IPS-18a (cell line): ENCODE measurements around the gene TXN2.
"Not testable (repeated sequence)": the region's sequence is repeated elsewhere in the genome, so short reads cannot be mapped to it uniquely, and the experiment has no call there.

Source experiments
- H3K27ac ChIP-seq: one replicate; pipeline ENCODE4 v1.5.1; 2013; ENCODE audit warnings: low read length
- H3K27me3 ChIP-seq: one replicate; pipeline ENCODE4 v1.6.1; 2013; ENCODE audit warnings: mild to moderate bottlenecking, low read length; ENCODE audit not compliant: control insufficient read depth, insufficient read depth
- H3K36me3 ChIP-seq: one replicate; pipeline ENCODE4 v1.6.1; 2013; ENCODE audit warnings: low read depth, low read length; ENCODE audit not compliant: control insufficient read depth
- H3K4me1 ChIP-seq: one replicate; pipeline ENCODE4 v1.6.1; 2013; ENCODE audit warnings: low read depth, low read length; ENCODE audit not compliant: control insufficient read depth
- H3K4me3 ChIP-seq: one replicate; pipeline ENCODE4 v1.5.1; 2013; ENCODE audit warnings: low read length
- H3K9ac ChIP-seq: one replicate; pipeline ENCODE4 v1.6.1; 2013; ENCODE audit warnings: mild to moderate bottlenecking, low read length, moderate library complexity
- H3K9me3 ChIP-seq: one replicate; pipeline ENCODE4 v1.6.1; 2013; ENCODE audit warnings: low read depth, low read length; ENCODE audit not compliant: control insufficient read depth

The TXN2 gene

GRCh38 chr22:36452250-36452977 is 29.0 kb downstream of the TXN2 start:
- Histone ChIP-seq H3K9ac (no peak overlapping the region), H3K27me3 (no peaks in the 10 kb centered on the region), H3K9me3 (no peaks in the 10 kb centered on the region), H3K4me1 (peaks cover 8% of the 10 kb centered on the region), H3K36me3 (no peaks in the 10 kb centered on the region), H3K27ac (no peak overlapping the region), H3K4me3 (no peak overlapping the region)

- not testable (repeated sequence) for H3K4me1 ChIP-seq, H3K9ac ChIP-seq, H3K36me3 ChIP-seq, H3K27ac ChIP-seq, H3K4me3 ChIP-seq, H3K27me3 ChIP-seq, H3K9me3 ChIP-seq
Measured at GRCh38 chr22:36450923-36451322, 30.5 kb downstream of the TXN2 start.

- Histone ChIP-seq H3K27me3 (no peaks in the 10 kb centered on the region), H3K4me1 (peaks cover 3% of the 10 kb centered on the region), H3K9me3 (no peaks in the 10 kb centered on the region), H3K4me3 (no peak overlapping the region), H3K9ac (no peak overlapping the region), H3K27ac (no peak overlapping the region), H3K36me3 (no peaks in the 10 kb centered on the region)
Measured at GRCh38 chr22:36449596-36450175, 31.8 kb downstream of the TXN2 start.

- Histone ChIP-seq H3K27ac (no peak overlapping the region), H3K4me1 (peaks cover 3% of the 10 kb centered on the region), H3K4me3 (no peak overlapping the region), H3K9me3 (no peaks in the 10 kb centered on the region), H3K36me3 (no peaks in the 10 kb centered on the region), H3K9ac (no peak overlapping the region), H3K27me3 (no peaks in the 10 kb centered on the region)
Measured at GRCh38 chr22:36447632-36448031, 33.8 kb downstream of the TXN2 start.

- no peaks in the 10 kb centered on the region for H3K4me1 ChIP-seq
- H3K27ac ChIP-seq, result no peak overlapping the region
Measured at GRCh38 chr22:36445158-36445668, 36.2 kb downstream of the TXN2 start.

GRCh38 chr22:36443198-36443770 is 38.2 kb downstream of the TXN2 start:
- H3K27me3 ChIP-seq, result no peaks in the 10 kb centered on the region
- H3K27ac ChIP-seq, result no peak overlapping the region
- H3K4me3 ChIP-seq, result no peak overlapping the region
- no peak overlapping the region for H3K9ac ChIP-seq
- H3K4me1 ChIP-seq, result no peaks in the 10 kb centered on the region
- H3K36me3 ChIP-seq, result no peaks in the 10 kb centered on the region
- no peaks in the 10 kb centered on the region for H3K9me3 ChIP-seq

More at GRCh38 chr22:36445158-36445668, 36.2 kb downstream of the TXN2 start:
- Histone ChIP-seq H3K9me3 (no peaks in the 10 kb centered on the region), H3K36me3 (no peaks in the 10 kb centered on the region), H3K9ac (no peak overlapping the region), H3K4me3 (no peak overlapping the region), H3K27me3 (no peaks in the 10 kb centered on the region)

GRCh38 chr22:36442506-36443197 is 38.8 kb downstream of the TXN2 start:
- H3K9ac ChIP-seq, result no peak overlapping the region
- H3K9me3 ChIP-seq, result no peaks in the 10 kb centered on the region
- H3K27me3 ChIP-seq, result no peaks in the 10 kb centered on the region
- H3K4me1 ChIP-seq, result no peaks in the 10 kb centered on the region
- no peak overlapping the region for H3K4me3 ChIP-seq
- no peak overlapping the region for H3K27ac ChIP-seq
- H3K36me3 ChIP-seq, result no peaks in the 10 kb centered on the region

- no peaks in the 10 kb centered on the region for H3K36me3 ChIP-seq
- no peak overlapping the region for H3K27ac ChIP-seq
Measured at GRCh38 chr22:36440429-36441002, 40.9 kb downstream of the TXN2 start.

GRCh38 chr22:36439481-36440271 is 41.8 kb downstream of the TXN2 start:
- Histone ChIP-seq H3K27ac (no peak overlapping the region), H3K4me3 (no peak overlapping the region), H3K4me1 (peaks cover 3% of the 10 kb centered on the region), H3K36me3 (no peaks in the 10 kb centered on the region), H3K9ac (no peak overlapping the region), H3K9me3 (no peaks in the 10 kb centered on the region), H3K27me3 (no peaks in the 10 kb centered on the region)

More at GRCh38 chr22:36440429-36441002, 40.9 kb downstream of the TXN2 start:
- no peak overlapping the region for H3K9ac ChIP-seq
- H3K27me3 ChIP-seq, result no peaks in the 10 kb centered on the region
- no peaks in the 10 kb centered on the region for H3K9me3 ChIP-seq
- H3K4me3 ChIP-seq, result no peak overlapping the region
- H3K4me1 ChIP-seq, result no peaks in the 10 kb centered on the region

- Histone ChIP-seq H3K4me3 (no peak overlapping the region), H3K36me3 (no peaks in the 10 kb centered on the region), H3K27me3 (no peaks in the 10 kb centered on the region), H3K9me3 (no peaks in the 10 kb centered on the region), H3K27ac (no peak overlapping the region), H3K9ac (no peak overlapping the region), H3K4me1 (peaks cover 13% of the 10 kb centered on the region)
Measured at GRCh38 chr22:36435516-36436415, 45.7 kb downstream of the TXN2 start.
